Prostate gland (tissue), 2 donors: Measurements from ENCODE around the gene USP11. TPM values are rescaled to one million over a fixed set of nuclear protein-coding genes. Genes with fewer than 3 reads are reported as not detected.

Experiments
- DNase-seq: peaks from one replicate; pipeline ENCODE4 v3.0.0-alpha.2; 2019; ENCODE audit warnings: low spot score
- H3K27ac ChIP-seq, 2 donors: fragments of 200-600 bp; sonication (generic); 2 replicates each; pipeline ENCODE4 v1.5.1; 2017 to 2019
- H3K27me3 ChIP-seq: fragments of 200-600 bp; sonication (generic); replicated peaks from 2 replicates; pipeline ENCODE4 v1.5.1; 2019; ENCODE audit not compliant: insufficient read depth
- H3K36me3 ChIP-seq, 2 donors: fragments of 200-600 bp; sonication (generic); 1 replicate in 1 of 2; 2 replicates in 1 of 2; pipeline versions ENCODE4 v1.5.1 to v1.8.1; 2017 to 2019
- H3K4me1 ChIP-seq: fragments of 200-600 bp; sonication (generic); replicated peaks from 2 replicates; pipeline ENCODE4 v1.5.1; 2019
- H3K4me3 ChIP-seq, 2 donors: fragments of 200-600 bp; sonication (generic); 2 replicates each; pipeline ENCODE4 v1.5.1; 2017 to 2019
- H3K9me3 ChIP-seq: fragments of 200-600 bp; sonication (generic); 2 replicates; pipeline ENCODE4 v1.5.1; 2017
- CTCF ChIP-seq, 4 experiments: fragments of 200-600 bp in 2 of 4; fragments of 450-650 bp in 2 of 4; sonication (generic) in 2 of 4; IDR thresholded peaks; 1 replicate in 3 of 4; 2 replicates in 1 of 4; pipeline ENCODE4 v1.5.1; 2016 to 2019; ENCODE audit warnings: antibody characterized with exemption in 4 of 4, mild to moderate bottlenecking in 2 of 4, moderate library complexity in 2 of 4
- POLR2A ChIP-seq: fragments of 450-650 bp; IDR thresholded peaks from one replicate; pipeline ENCODE4 v1.6.1; 2016; ENCODE audit warnings: antibody characterized with exemption, mild to moderate bottlenecking
- POLR2AphosphoS5 ChIP-seq: sonication (generic); formaldehyde crosslinking; IDR thresholded peaks from one replicate; pipeline ENCODE4 v1.6.1; 2017; ENCODE audit warnings: antibody characterized with exemption
- WGBS: methylation state at CpG from one replicate; pipeline ENCODE4 v1.1.5; 2018; 5-methylcytosine and 5-hydroxymethylcytosine counted together
- intact Hi-C: fragments of 100-400 bp; cut with DNase I; formaldehyde crosslinking; loops from one replicate; pipeline ENCODE4 v1.14.2; 2022
- total RNA-seq, 2 donors: library from RNA; depleted of rRNA; stranded (reverse); fragments of >200 nt; gene quantifications; one replicate each; pipeline ENCODE4 v1.1.0, GENCODE V29; 2016

The USP11 gene
- 100 to 1,000 TPM in 1 of 2 donors, 10 to 100 TPM in 1; 43.3 to 124 TPM for total RNA-seq

- WGBS = 1% methylated on average over 8 of the region's 46 CpGs
- peak within 1 kb of the TSS; percentile 56 for H3K4me3 ChIP-seq
- intact Hi-C loops = no loop called here
- DNase-seq = no peak
- no peaks in the 10 kb centered on the region for H3K4me1 ChIP-seq
- H3K36me3 ChIP-seq = no peaks in the 10 kb centered on the region
- H3K27ac ChIP-seq = peak within 1 kb of the TSS; percentile 99 to 100
- H3K9me3 ChIP-seq = no peaks in the 10 kb centered on the region
- TF ChIP-seq CTCF (IDR thresholded peaks at IDR 0.05) (no peak), POLR2A (peak; percentile 53), POLR2AphosphoS5 (no peak)
- H3K27me3 ChIP-seq = no peaks in the 10 kb centered on the region
Measured at GRCh38 chrX:47232803-47233332, at the start of gene USP11. USP11 (plus strand) TSS chrX:47233009; CDS start chrX:47233044, 35 bp downstream.

DNA sequence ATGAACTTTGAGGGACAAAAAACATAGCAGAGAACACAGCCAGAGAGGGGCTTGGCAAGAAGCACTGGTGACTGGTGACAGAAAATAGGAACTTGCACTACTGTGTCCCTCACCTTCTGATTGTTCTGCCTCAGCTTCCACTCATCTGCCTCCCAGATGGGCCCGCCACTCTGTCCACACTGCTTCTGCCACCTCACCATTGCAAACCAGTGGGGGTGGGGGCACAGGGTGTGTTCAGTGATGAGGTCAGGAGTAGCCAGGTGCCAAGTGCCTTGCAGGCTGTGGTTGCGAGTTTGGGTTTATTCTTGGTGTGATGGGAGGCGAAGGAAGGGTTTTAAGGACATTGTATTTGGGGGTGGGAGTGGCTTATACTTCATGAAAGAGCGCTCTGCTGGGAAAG, 48.3 kb upstream of the USP11 start:
- Histone ChIP-seq H3K9me3 (no peaks in the 10 kb centered on the region), H3K27ac (no peak overlapping the region), H3K4me3 (no peak overlapping the region), H3K4me1 (no peaks in the 10 kb centered on the region), H3K36me3 (no peaks in the 10 kb centered on the region), H3K27me3 (no peaks in the 10 kb centered on the region)
- 79% methylated on average over 4 of the region's 4 CpGs for WGBS
- DNase-seq = no peak
- intact Hi-C loops = no loop called here
- no peak for TF ChIP-seq POLR2AphosphoS5
- TF ChIP-seq POLR2A = no peak
- no peak for TF ChIP-seq CTCF (IDR thresholded peaks at IDR 0.05)

- intact Hi-C loops = no loop called here
- no peaks in the 10 kb centered on the region for H3K27me3 ChIP-seq
- H3K4me1 ChIP-seq = no peaks in the 10 kb centered on the region
- no peak for DNase-seq
- no peaks in the 10 kb centered on the region for H3K36me3 ChIP-seq
- H3K9me3 ChIP-seq = no peaks in the 10 kb centered on the region
- WGBS = 90% methylated on average over 14 of the region's 17 CpGs
- H3K27ac ChIP-seq = no peak overlapping the region
- TF ChIP-seq POLR2AphosphoS5 = no peak
- no peak for TF ChIP-seq POLR2A
- TF ChIP-seq CTCF (IDR thresholded peaks at IDR 0.05) = no peak
- H3K4me3 ChIP-seq = no peak overlapping the region
Measured at GRCh38 chrX:47185241-47185640, 47.6 kb upstream of the USP11 start.

- no peaks in the 10 kb centered on the region for H3K36me3 ChIP-seq
- H3K4me1 ChIP-seq = no peaks in the 10 kb centered on the region
- no peak overlapping the region for H3K4me3 ChIP-seq
- H3K9me3 ChIP-seq = no peaks in the 10 kb centered on the region
- no peak overlapping the region for H3K27ac ChIP-seq
- no peaks in the 10 kb centered on the region for H3K27me3 ChIP-seq
- DNase-seq = no peak
- TF ChIP-seq POLR2AphosphoS5 (no peak), POLR2A (no peak), CTCF (IDR thresholded peaks at IDR 0.05) (no peak)
- 98% methylated on average over 7 of the region's 27 CpGs for WGBS
- intact Hi-C loops = no loop called here
Measured at GRCh38 chrX:47186096-47186740, 46.6 kb upstream of the USP11 start.

GRCh38 chrX:47187106-47187677, 45.6 kb upstream of the USP11 start:
- WGBS = 83% methylated on average over 4 of the region's 4 CpGs
- TF ChIP-seq POLR2AphosphoS5 (no peak), POLR2A (no peak), CTCF (IDR thresholded peaks at IDR 0.05) (no peak)

More at GRCh38 chrX:47187106-47187677, 45.6 kb upstream of the USP11 start:
- DNase-seq = no peak
- no peaks in the 10 kb centered on the region for H3K9me3 ChIP-seq
- no peaks in the 10 kb centered on the region for H3K4me1 ChIP-seq
- H3K27ac ChIP-seq = no peak overlapping the region
- no peak overlapping the region for H3K4me3 ChIP-seq
- H3K36me3 ChIP-seq = no peaks in the 10 kb centered on the region
- H3K27me3 ChIP-seq = no peaks in the 10 kb centered on the region
- intact Hi-C loops = no loop called here
